GM21390 (cell line): Measurements from ENCODE around the gene SHISA6.

Source experiments
- ATAC-seq: cut with Tn5 transposase; IDR thresholded peaks from one replicate; pipeline ENCODE4 v1.9.1; 2021; ENCODE audit not compliant: unreplicated experiment

Gene SHISA6

GRCh38 chr17:11511696-11512095 is 270.7 kb downstream of the SHISA6 start:
- ATAC-seq, result no peak

GRCh38 chr17:11514565-11514964 is 273.6 kb downstream of the SHISA6 start:
- no peak for ATAC-seq

GRCh38 chr17:11514981-11515680 is 274.1 kb downstream of the SHISA6 start:
- no peak for ATAC-seq

- no peak for ATAC-seq
Measured at GRCh38 chr17:11515901-11516300, 274.9 kb downstream of the SHISA6 start.

- no peak for ATAC-seq
Measured at GRCh38 chr17:11535231-11535630, 294.2 kb downstream of the SHISA6 start.

- ATAC-seq, result no peak
Measured at GRCh38 chr17:11538366-11538765, 297.4 kb downstream of the SHISA6 start.

GRCh38 chr17:11539637-11540036 is 298.6 kb downstream of the SHISA6 start:
- no peak for ATAC-seq

- no peak for ATAC-seq
Measured at GRCh38 chr17:11545002-11545401, 304.0 kb downstream of the SHISA6 start.

- ATAC-seq, result no peak
Measured at GRCh38 chr17:11545696-11546095, 304.7 kb downstream of the SHISA6 start.

GRCh38 chr17:11547853-11548252 is 306.8 kb downstream of the SHISA6 start:
- ATAC-seq, result no peak

- no peak for ATAC-seq
Measured at GRCh38 chr17:11548398-11548797, 307.4 kb downstream of the SHISA6 start.

- ATAC-seq, result no peak
Measured at GRCh38 chr17:11550431-11550830, 309.4 kb downstream of the SHISA6 start.

GRCh38 chr17:11551442-11551841 is 310.4 kb downstream of the SHISA6 start:
- no peak for ATAC-seq

- no peak for ATAC-seq
Measured at GRCh38 chr17:11553135-11553534, 312.1 kb downstream of the SHISA6 start.

GRCh38 chr17:11554042-11554441 is 313.0 kb downstream of the SHISA6 start:
- ATAC-seq, result no peak

- ATAC-seq, result no peak
Measured at GRCh38 chr17:11554542-11554941, 313.5 kb downstream of the SHISA6 start.

- ATAC-seq, result no peak
Measured at GRCh38 chr17:11555530-11555929, 314.5 kb downstream of the SHISA6 start.

GRCh38 chr17:11557727-11558452 is 316.9 kb downstream of the SHISA6 start:
- ATAC-seq, result no peak

- no peak for ATAC-seq
Measured at GRCh38 chr17:11558681-11559234, 317.7 kb downstream of the SHISA6 start.

GRCh38 chr17:11559601-11560000 is 318.6 kb downstream of the SHISA6 start:
- no peak for ATAC-seq

GRCh38 chr17:11561281-11561680 is 320.3 kb downstream of the SHISA6 start:
- ATAC-seq, result no peak

GRCh38 chr17:11561702-11562101 is 320.7 kb downstream of the SHISA6 start:
- no peak for ATAC-seq
